Endothelial cell of umbilical vein (primary cell): ENCODE measurements around the gene SFMBT1. TPM values are rescaled to one million over a fixed set of nuclear protein-coding genes. Genes with fewer than 3 reads are reported as not detected.

Source experiments
- BruUV-seq: library from RNA; stranded (reverse); fragments of 400-500 nt; replicated peaks from 2 replicates; lab custom pipeline; 2021; lab: Mats Ljungman, UMichigan
- CTCF ChIA-PET: fragments of 300-600, 350-600 bp; sonication (Branson Sonifier 250); formaldehyde crosslinking; loops from one replicate; lab custom pipeline; 2021; ENCODE audit warnings: antibody characterized with exemption, inconsistent platforms; lab: Charles Lee
- POLR2A ChIA-PET: fragments of 300-600, 350-600 bp; sonication (Branson Sonifier 250); formaldehyde crosslinking; loops from one replicate; lab custom pipeline; 2021; ENCODE audit warnings: antibody characterized with exemption, inconsistent platforms; lab: Charles Lee
- DNase-seq: peaks from one replicate; pipeline ENCODE4 v3.0.0-alpha.2; 2011; ENCODE audit warnings: low read depth, low spot score
- FAIRE-seq: peaks from 2 replicates; lab custom pipeline; 2011; peaks lifted over from hg19 to GRCh38; lab: Jason Lieb, UNC
- H2AFZ ChIP-seq: 2 replicates; pipeline ENCODE4 v1.6.0; 2012; ENCODE audit warnings: low read depth, low read length, control low read depth, inconsistent platforms
- H3K27ac ChIP-seq: 2 replicates; pipeline ENCODE4 v1.5.1; 2011; ENCODE audit warnings: low read depth, mild to moderate bottlenecking, control low read depth, low read length, moderate library complexity; ENCODE audit not compliant: insufficient read depth
- H3K27me3 ChIP-seq, 2 experiments: 2 replicates each; pipeline versions ENCODE4 v1.6.0 to v1.6.1; 2011; ENCODE audit warnings: low read length in 2 of 2, mixed read lengths in 1 of 2; ENCODE audit not compliant: control insufficient read depth in 2 of 2, insufficient read depth in 2 of 2
- H3K36me3 ChIP-seq, 2 experiments: 2 replicates in 1 of 2; 3 replicates in 1 of 2; pipeline ENCODE4 v1.5.1; 2011; ENCODE audit warnings: low read length in 2 of 2, mild to moderate bottlenecking in 1 of 2, moderate library complexity in 1 of 2; ENCODE audit not compliant: control insufficient read depth in 2 of 2, insufficient read depth in 2 of 2; ENCODE audit errors: extremely low read depth in 1 of 2
- H3K4me1 ChIP-seq: 3 replicates; pipeline ENCODE4 v1.5.1; 2011; ENCODE audit warnings: mild to moderate bottlenecking, low read length; ENCODE audit not compliant: control insufficient read depth, insufficient read depth; ENCODE audit errors: extremely low read depth
- H3K4me2 ChIP-seq: 2 replicates; pipeline ENCODE4 v1.6.1; 2011; ENCODE audit warnings: low read length, control low read depth, mixed read lengths; ENCODE audit not compliant: insufficient read depth
- H3K4me3 ChIP-seq, 3 experiments: fragments of 200-600 bp in 1 of 3; sonication (generic), shearing (Covaris generic) in 1 of 3; replicated peaks in 1 of 3; 2 replicates each; pipeline ENCODE4 v1.5.1; 2011 to 2016; ENCODE audit warnings: control low read depth in 3 of 3, low read length in 3 of 3, mild to moderate bottlenecking in 2 of 3, inconsistent platforms in 1 of 3, low read depth in 1 of 3, moderate library complexity in 1 of 3; ENCODE audit not compliant: insufficient read depth in 1 of 3
- H3K79me2 ChIP-seq: 2 replicates; pipeline ENCODE4 v1.6.0; 2012; ENCODE audit warnings: low read length, inconsistent platforms; ENCODE audit not compliant: control insufficient read depth, insufficient read depth
- H3K9ac ChIP-seq: replicated peaks from 2 replicates; pipeline ENCODE3; 2011; ENCODE audit warnings: low read length, control low read depth; ENCODE audit not compliant: insufficient read depth; ENCODE audit errors: extremely low read depth
- H3K9me1 ChIP-seq: replicated peaks from 3 replicates; pipeline ENCODE4 v1.6.0; 2011; ENCODE audit warnings: mild to moderate bottlenecking, low read length; ENCODE audit not compliant: control insufficient read depth, insufficient read depth; ENCODE audit errors: extremely low read depth
- H3K9me3 ChIP-seq: replicated peaks from 2 replicates; pipeline ENCODE4 v1.5.1; 2012; ENCODE audit warnings: low read length, inconsistent platforms; ENCODE audit not compliant: control insufficient read depth, insufficient read depth
- H4K20me1 ChIP-seq: replicated peaks from 2 replicates; pipeline ENCODE3; 2011; ENCODE audit warnings: mild to moderate bottlenecking, low read length; ENCODE audit not compliant: control insufficient read depth, insufficient read depth; ENCODE audit errors: extremely low read depth
- CTCF ChIP-seq, 2 donors: IDR thresholded peaks; 1 replicate in 1 of 2; 2 replicates in 1 of 2; pipeline ENCODE4 v1.5.1; 2011; ENCODE audit warnings: low read length in 2 of 2, mild to moderate bottlenecking in 2 of 2, moderate library complexity in 2 of 2, control low read depth in 1 of 2, inconsistent platforms in 1 of 2, low read depth in 1 of 2; ENCODE audit not compliant: insufficient read depth in 1 of 2; ENCODE audit errors: extremely low read depth in 1 of 2
- EZH2 ChIP-seq: IDR thresholded peaks from 2 replicates; pipeline ENCODE4 v1.6.1; 2012; ENCODE audit warnings: borderline replicate concordance, low read depth, mild to moderate bottlenecking, moderate library complexity, low read length, inconsistent platforms; ENCODE audit not compliant: severe bottlenecking
- FOS ChIP-seq: IDR thresholded peaks from 2 replicates; pipeline ENCODE4 v1.6.1; 2011; ENCODE audit warnings: mild to moderate bottlenecking, low read length, moderate library complexity, borderline replicate concordance; ENCODE audit not compliant: insufficient read depth
- GATA2 ChIP-seq: IDR thresholded peaks from 2 replicates; pipeline ENCODE4 v1.7.0; 2011; ENCODE audit warnings: low read depth, mild to moderate bottlenecking, moderate library complexity, mixed read lengths, low read length; ENCODE audit not compliant: insufficient read length, insufficient read depth
- JUN ChIP-seq: IDR thresholded peaks from 2 replicates; pipeline ENCODE4 v1.6.1; 2011; ENCODE audit warnings: borderline replicate concordance, low read depth; ENCODE audit not compliant: insufficient read length, insufficient read depth
- MAX ChIP-seq: IDR thresholded peaks from 2 replicates; pipeline ENCODE4 v1.6.1; 2011; ENCODE audit not compliant: insufficient read depth, insufficient read length
- MYC ChIP-seq: IDR thresholded peaks from one replicate; pipeline ENCODE4 v1.6.1; 2011; ENCODE audit warnings: mild to moderate bottlenecking, low read depth, low read length
- POLR2A ChIP-seq: IDR thresholded peaks from 2 replicates; pipeline ENCODE4 v1.6.1; 2012; ENCODE audit warnings: low read depth, mild to moderate bottlenecking, control low read depth, low read length
- POLR2AphosphoS5 ChIP-seq: IDR thresholded peaks from 2 replicates; pipeline ENCODE4 v1.6.1; 2012; ENCODE audit warnings: low read depth, mild to moderate bottlenecking, control low read depth, low read length, moderate library complexity; ENCODE audit not compliant: insufficient read depth
- dilution Hi-C: fragments of 300-500 bp; cut with MboI; formaldehyde crosslinking; loops from one replicate; pipeline ENCODE4 v1.15.0; 2019; ENCODE audit warnings: low sequenced_read_pairs; ENCODE audit not compliant: extremely low pct_ligation_motif_present
- intact Hi-C: fragments of 100-400 bp; cut with micrococcal nuclease; formaldehyde crosslinking; loops from one replicate; pipeline ENCODE4 v1.10.0; 2022
- polyA plus RNA-seq, 4 experiments: library from polyadenylated mRNA; depleted of rRNA in 3 of 4; stranded (reverse) in 3 of 4; unstranded in 1 of 4; fragments of >200 nt; gene quantifications; 2 replicates each; pipeline versions ENCODE4 v1.2.1 to v1.2.3, GENCODE V29; 2011 to 2012; ENCODE audit warnings: missing spikeins in 1 of 4
- total RNA-seq: library from RNA; stranded (reverse); gene quantifications from 2 replicates; pipeline ENCODE4 v1.2.3, GENCODE V29; 2021

Gene SFMBT1
- total and polyA plus RNA-seq, 2 donors (not counting 3 experiments of a cell fraction or from before 2014, with no cell fraction given) = 1.8 to 6.0 TPM

- Histone ChIP-seq H4K20me1 (no peaks in the 10 kb centered on the region), H3K79me2 (no peaks in the 10 kb centered on the region), H3K4me1 (no peaks in the 10 kb centered on the region), H3K27ac (no peak overlapping the region), H3K9ac (no peak overlapping the region), H3K9me1 (no peaks in the 10 kb centered on the region), H3K27me3 (no peaks in the 10 kb centered on the region), H3K4me2 (no peak overlapping the region), H3K9me3 (no peaks in the 10 kb centered on the region), H3K4me3 (no peak overlapping the region), H3K36me3 (peaks cover 0 to 3% of the 10 kb centered on the region in 2 experiments), H2AFZ (no peak overlapping the region)
- intact Hi-C loops (no loop called here), dilution Hi-C loops (no loop called here)
- no TSS peak for BruUV-seq
- TF ChIP-seq GATA2 (no peak), POLR2A (no peak)
- no peak for FAIRE-seq
- no peak for DNase-seq
- POLR2A ChIA-PET = no interaction called here
- CTCF ChIA-PET = interaction anchor here (0.8 to 0.9 kb wide), 2 partner anchors 78 to 216 kb away, joined by 3 to 4 read pairs; no protein-coding TSS in a partner anchor
Observed at GRCh38 chr3:52856666-52857065, 189.2 kb downstream of the SFMBT1 start.

- H3K9me3 ChIP-seq = no peaks in the 10 kb centered on the region
- H3K9ac ChIP-seq = no peak overlapping the region
- intact Hi-C loops (no loop called here), dilution Hi-C loops (no loop called here)
- H3K4me3 ChIP-seq = no peak overlapping the region
- H4K20me1 ChIP-seq = no peaks in the 10 kb centered on the region
- no peak overlapping the region for H3K4me2 ChIP-seq
- H3K79me2 ChIP-seq = no peaks in the 10 kb centered on the region
- no peaks in the 10 kb centered on the region for H3K27me3 ChIP-seq
- no peaks in the 10 kb centered on the region for H3K4me1 ChIP-seq
- peaks cover 0 to 5% of the 10 kb centered on the region in 2 experiments for H3K36me3 ChIP-seq
- no peak overlapping the region for H3K27ac ChIP-seq
- ChIA-PET POLR2A (no interaction called here), CTCF (interaction anchor here (1.6 to 2.1 kb wide), 3 partner anchors 9 to 222 kb away, joined by 3 to 11 read pairs (median 4); no protein-coding TSS in a partner anchor)
- FAIRE-seq (no peak), DNase-seq (no peak)
- H2AFZ ChIP-seq = no peak overlapping the region
- BruUV-seq = no TSS peak
- H3K9me1 ChIP-seq = no peaks in the 10 kb centered on the region
- no peak for TF ChIP-seq EZH2
- TF ChIP-seq MYC = no peak
- TF ChIP-seq MAX = no peak
- no peak for TF ChIP-seq POLR2AphosphoS5
- TF ChIP-seq CTCF (IDR thresholded peaks at IDR 0.05; ENCODE audit: extremely low read depth in 1 of 2, insufficient read depth in 1 of 2, low read depth in 1 of 2, low read length in 2 of 2) = no peak
- no peak for TF ChIP-seq JUN
- no peak for TF ChIP-seq POLR2A
- no peak for TF ChIP-seq GATA2
- TF ChIP-seq FOS = no peak
Observed at GRCh38 chr3:52854013-52854412, 191.9 kb downstream of the SFMBT1 start.
